ENCODE data around the gene NT5C2. TPM values are rescaled to one million over a fixed set of nuclear protein-coding genes. Genes with fewer than 3 reads are reported as not detected.

Gene NT5C2
- total and polyA plus RNA-seq, 2 donors (not counting 1 experiment from before 2014, with no cell fraction given), result 74.3 to 82.2 TPM

- no peak overlapping the region for H3K4me3 ChIP-seq (replicated peaks in 1 of 4; ENCODE audit: control extremely low read depth in 1 of 4, insufficient read depth in 1 of 4, low read depth in 3 of 4, low read length in 4 of 4)
- H3K27me3 ChIP-seq (ENCODE audit: control insufficient read depth, insufficient read depth, low read length), result no peaks in the 10 kb centered on the region
- no peak overlapping the region for H3K4me2 ChIP-seq (ENCODE audit: extremely low read depth, insufficient read depth, low read length)
- no peaks in the 10 kb centered on the region for H3K4me1 ChIP-seq (ENCODE audit: control insufficient read depth, extremely low read depth, insufficient read depth, low read length)
- DNase-seq (ENCODE audit: low read depth in 2 of 2), result no peak
- no peaks in the 10 kb centered on the region for H4K20me1 ChIP-seq (ENCODE audit: control insufficient read depth, extremely low read depth, insufficient read depth, low read length)
- no peak overlapping the region for H3K9ac ChIP-seq (ENCODE audit: insufficient read depth, low read length)
- no peaks in the 10 kb centered on the region for H3K36me3 ChIP-seq (ENCODE audit: control insufficient read depth, insufficient read depth, low read length)
- H3K27ac ChIP-seq (ENCODE audit: insufficient read depth, low read length), result no peak overlapping the region
- no peak overlapping the region for H2AFZ ChIP-seq (ENCODE audit: low read length)
- TF ChIP-seq, protein P1, sequence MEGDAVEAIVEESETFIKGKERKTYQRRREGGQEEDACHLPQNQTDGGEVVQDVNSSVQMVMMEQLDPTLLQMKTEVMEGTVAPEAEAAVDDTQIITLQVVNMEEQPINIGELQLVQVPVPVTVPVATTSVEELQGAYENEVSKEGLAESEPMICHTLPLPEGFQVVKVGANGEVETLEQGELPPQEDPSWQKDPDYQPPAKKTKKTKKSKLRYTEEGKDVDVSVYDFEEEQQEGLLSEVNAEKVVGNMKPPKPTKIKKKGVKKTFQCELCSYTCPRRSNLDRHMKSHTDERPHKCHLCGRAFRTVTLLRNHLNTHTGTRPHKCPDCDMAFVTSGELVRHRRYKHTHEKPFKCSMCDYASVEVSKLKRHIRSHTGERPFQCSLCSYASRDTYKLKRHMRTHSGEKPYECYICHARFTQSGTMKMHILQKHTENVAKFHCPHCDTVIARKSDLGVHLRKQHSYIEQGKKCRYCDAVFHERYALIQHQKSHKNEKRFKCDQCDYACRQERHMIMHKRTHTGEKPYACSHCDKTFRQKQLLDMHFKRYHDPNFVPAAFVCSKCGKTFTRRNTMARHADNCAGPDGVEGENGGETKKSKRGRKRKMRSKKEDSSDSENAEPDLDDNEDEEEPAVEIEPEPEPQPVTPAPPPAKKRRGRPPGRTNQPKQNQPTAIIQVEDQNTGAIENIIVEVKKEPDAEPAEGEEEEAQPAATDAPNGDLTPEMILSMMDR (conservative IDR thresholded peaks at IDR 0.05 in 1 of 2, IDR thresholded peaks at IDR 0.05 in 1 of 2; ENCODE audit: low read depth in 1 of 2, low read length in 2 of 2), result no peak
- TF ChIP-seq EZH2 (IDR thresholded peaks at IDR 0.05; ENCODE audit: low read length, missing control alignments), result no peak
- H3K79me2 ChIP-seq (ENCODE audit: control insufficient read depth, insufficient read depth, low read length), result no peaks in the 10 kb centered on the region
- H3K9me3 ChIP-seq (ENCODE audit: control insufficient read depth, insufficient read depth, low read depth, low read length), result no peaks in the 10 kb centered on the region
Observed at GRCh38 chr10:103077020-103077419, 116.1 kb downstream of the NT5C2 start.

DNA sequence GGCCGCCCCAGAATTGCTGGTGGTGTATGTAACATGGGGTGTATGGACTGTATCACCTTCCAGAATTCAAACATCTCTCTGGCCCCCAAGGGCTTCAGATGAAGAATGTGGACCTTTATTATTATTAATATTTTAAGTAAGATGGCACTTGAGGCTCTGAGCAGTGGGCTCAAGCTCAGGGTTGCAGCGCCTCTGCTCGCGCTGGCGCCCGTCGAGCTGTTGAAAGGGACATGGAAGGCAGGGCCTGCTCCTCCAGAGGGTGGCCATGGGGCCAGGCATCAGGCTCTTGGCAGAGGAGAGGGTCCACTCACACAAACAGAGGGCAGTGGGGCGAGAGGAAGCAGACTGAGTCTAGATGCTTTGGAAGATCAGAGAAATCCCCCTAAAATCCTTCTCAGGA, 120.2 kb downstream of the NT5C2 start:
- DNase-seq (ENCODE audit: low read depth in 2 of 2), result no peak
- H4K20me1 ChIP-seq (ENCODE audit: control insufficient read depth, extremely low read depth, insufficient read depth, low read length), result no peaks in the 10 kb centered on the region
- no peaks in the 10 kb centered on the region for H3K36me3 ChIP-seq (ENCODE audit: control insufficient read depth, insufficient read depth, low read length)
- H3K4me3 ChIP-seq (replicated peaks in 1 of 4; ENCODE audit: control extremely low read depth in 1 of 4, insufficient read depth in 1 of 4, low read depth in 3 of 4, low read length in 4 of 4), result no peak overlapping the region
- no peaks in the 10 kb centered on the region for H3K9me3 ChIP-seq (ENCODE audit: control insufficient read depth, insufficient read depth, low read depth, low read length)
- no peak overlapping the region for H3K27ac ChIP-seq (ENCODE audit: insufficient read depth, low read length)
- no peaks in the 10 kb centered on the region for H3K27me3 ChIP-seq (ENCODE audit: control insufficient read depth, insufficient read depth, low read length)
- H3K9ac ChIP-seq (ENCODE audit: insufficient read depth, low read length), result no peak overlapping the region
- H3K79me2 ChIP-seq (ENCODE audit: control insufficient read depth, insufficient read depth, low read length), result no peaks in the 10 kb centered on the region
- H3K4me2 ChIP-seq (ENCODE audit: extremely low read depth, insufficient read depth, low read length), result no peak overlapping the region
- H2AFZ ChIP-seq (ENCODE audit: low read length), result no peak overlapping the region
- H3K4me1 ChIP-seq (ENCODE audit: control insufficient read depth, extremely low read depth, insufficient read depth, low read length), result no peaks in the 10 kb centered on the region
- TF ChIP-seq, protein P1 (conservative IDR thresholded peaks at IDR 0.05 in 1 of 2, IDR thresholded peaks at IDR 0.05 in 1 of 2; ENCODE audit: low read depth in 1 of 2, low read length in 2 of 2), result no peak
- TF ChIP-seq EZH2 (IDR thresholded peaks at IDR 0.05; ENCODE audit: low read length, missing control alignments), result no peak

- Histone ChIP-seq H4K20me1 (ENCODE audit: control insufficient read depth, extremely low read depth, insufficient read depth, low read length) (no peaks in the 10 kb centered on the region), H3K9ac (ENCODE audit: insufficient read depth, low read length) (no peak overlapping the region), H2AFZ (ENCODE audit: low read length) (no peak overlapping the region), H3K36me3 (ENCODE audit: control insufficient read depth, insufficient read depth, low read length) (no peaks in the 10 kb centered on the region), H3K4me1 (ENCODE audit: control insufficient read depth, extremely low read depth, insufficient read depth, low read length) (no peaks in the 10 kb centered on the region), H3K4me3 (replicated peaks in 1 of 4; ENCODE audit: control extremely low read depth in 1 of 4, insufficient read depth in 1 of 4, low read depth in 3 of 4, low read length in 4 of 4) (no peak overlapping the region), H3K27me3 (ENCODE audit: control insufficient read depth, insufficient read depth, low read length) (no peaks in the 10 kb centered on the region), H3K4me2 (ENCODE audit: extremely low read depth, insufficient read depth, low read length) (no peak overlapping the region), H3K27ac (ENCODE audit: insufficient read depth, low read length) (no peak overlapping the region), H3K79me2 (ENCODE audit: control insufficient read depth, insufficient read depth, low read length) (no peaks in the 10 kb centered on the region), H3K9me3 (ENCODE audit: control insufficient read depth, insufficient read depth, low read depth, low read length) (no peaks in the 10 kb centered on the region)
- DNase-seq (ENCODE audit: low read depth in 2 of 2), result no peak
- TF ChIP-seq EZH2 (IDR thresholded peaks at IDR 0.05; ENCODE audit: low read length, missing control alignments), result no peak
- TF ChIP-seq, protein P1 (conservative IDR thresholded peaks at IDR 0.05 in 1 of 2, IDR thresholded peaks at IDR 0.05 in 1 of 2; ENCODE audit: low read depth in 1 of 2, low read length in 2 of 2), result no peak
Observed at GRCh38 chr10:103072276-103072675, 120.8 kb downstream of the NT5C2 start.

Data from fibroblast of lung (primary cell).